Measurements from ENCODE around the gene MFSD6L.

MFSD6L gene

DNA sequence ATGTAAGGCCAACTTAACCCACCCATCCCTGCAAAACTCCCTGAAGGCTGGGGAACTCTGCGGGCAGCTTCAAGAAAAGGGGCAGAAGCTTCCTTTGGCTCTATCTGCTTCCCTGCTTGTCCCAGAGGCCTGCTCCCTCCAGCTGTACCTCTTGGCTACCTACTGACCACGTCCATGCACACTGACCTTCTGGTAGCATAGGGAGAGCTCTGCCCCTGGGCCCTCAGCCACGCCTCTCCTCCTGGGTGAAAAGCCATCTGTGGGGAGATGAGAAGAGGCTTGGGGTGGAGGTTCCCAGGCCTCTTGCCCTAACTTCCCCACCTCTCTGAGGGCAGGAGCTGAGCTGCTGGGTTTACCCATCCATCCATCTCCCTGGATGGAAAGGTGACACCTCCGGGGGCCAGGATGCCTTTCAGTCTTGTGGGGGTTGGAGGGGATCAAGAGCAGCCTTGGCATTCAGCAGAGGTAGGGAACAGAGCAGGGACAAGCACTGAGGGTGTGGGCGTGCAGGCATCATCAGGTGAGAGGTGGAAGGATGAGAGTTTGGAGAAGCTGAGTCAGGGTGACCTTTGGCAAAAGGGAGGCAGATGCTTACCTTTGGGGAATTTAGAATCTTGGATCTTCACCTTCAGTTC lies 23.4 kb upstream of the MFSD6L start:
- no peaks in the 10 kb centered on the region for H3K36me3 ChIP-seq
- no peak for DNase-seq
- no peak overlapping the region for H3K4me3 ChIP-seq (ENCODE audit: low read depth, low read length)
- no peak for TF ChIP-seq CTCF (IDR thresholded peaks at IDR 0.05; ENCODE audit: low read depth, low read length)
- H3K9me3 ChIP-seq (ENCODE audit: severe bottlenecking) = peaks cover 9% of the 10 kb centered on the region
- H3K27me3 ChIP-seq (ENCODE audit: insufficient read depth, low read depth, severe bottlenecking) = no peaks in the 10 kb centered on the region
- no peak overlapping the region for H3K27ac ChIP-seq

- Histone ChIP-seq H3K4me3 (ENCODE audit: low read depth, low read length) (no peak overlapping the region), H3K27ac (no peak overlapping the region), H3K9me3 (ENCODE audit: severe bottlenecking) (peaks cover 9% of the 10 kb centered on the region), H3K27me3 (ENCODE audit: insufficient read depth, low read depth, severe bottlenecking) (no peaks in the 10 kb centered on the region), H3K36me3 (no peaks in the 10 kb centered on the region)
- no peak for TF ChIP-seq CTCF (IDR thresholded peaks at IDR 0.05; ENCODE audit: low read depth, low read length)
- DNase-seq = no peak
These were observed 22.4 kb upstream of the MFSD6L start for GRCh38 chr17:8821446-8822105.

DNA sequence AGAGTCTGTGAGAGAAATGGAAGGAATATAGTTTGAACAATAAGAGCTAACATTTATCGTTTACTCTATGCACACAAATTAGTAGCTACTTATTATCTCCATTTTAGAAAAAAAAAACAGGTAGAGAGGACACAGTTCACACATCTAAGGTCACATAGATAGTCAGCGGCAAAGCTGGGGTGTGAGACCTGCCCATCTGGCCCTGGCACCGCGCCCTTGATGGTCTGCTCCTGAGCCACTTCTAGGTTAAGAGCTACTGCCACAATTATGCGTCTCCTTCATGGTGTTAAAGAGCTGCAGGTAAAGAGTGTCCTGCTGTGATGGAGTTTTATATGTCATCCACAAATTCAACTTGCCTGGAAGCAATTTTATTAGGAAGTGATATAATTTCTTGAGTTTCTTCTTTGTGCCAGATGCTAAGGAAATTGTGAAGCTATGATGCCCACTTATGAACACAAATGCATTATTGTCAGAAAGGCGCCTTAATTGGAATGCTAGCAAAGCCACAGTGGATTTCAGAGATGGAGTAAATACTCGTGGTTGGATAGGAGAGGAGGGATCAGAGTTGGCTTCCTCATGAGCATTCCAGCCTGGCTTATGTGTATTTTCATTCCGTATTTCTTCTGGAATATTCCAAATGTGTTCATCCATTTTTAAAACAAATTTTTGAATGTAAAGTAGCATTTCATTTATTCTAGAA lies 21.3 kb upstream of the MFSD6L start:
- H3K36me3 ChIP-seq = no peaks in the 10 kb centered on the region
- H3K4me3 ChIP-seq (ENCODE audit: low read depth, low read length) = no peak overlapping the region
- peaks cover 9% of the 10 kb centered on the region for H3K9me3 ChIP-seq (ENCODE audit: severe bottlenecking)
- DNase-seq = no peak
- no peaks in the 10 kb centered on the region for H3K27me3 ChIP-seq (ENCODE audit: insufficient read depth, low read depth, severe bottlenecking)
- H3K27ac ChIP-seq = no peak overlapping the region
- no peak for TF ChIP-seq CTCF (IDR thresholded peaks at IDR 0.05; ENCODE audit: low read depth, low read length)

GRCh38 chr17:8818654-8819330 lies 19.6 kb upstream of the MFSD6L start:
- Histone ChIP-seq H3K4me3 (ENCODE audit: low read depth, low read length) (no peak overlapping the region), H3K36me3 (no peaks in the 10 kb centered on the region), H3K9me3 (ENCODE audit: severe bottlenecking) (peaks cover under 1% of the 10 kb centered on the region), H3K27me3 (ENCODE audit: insufficient read depth, low read depth, severe bottlenecking) (no peaks in the 10 kb centered on the region), H3K27ac (no peak overlapping the region)
- DNase-seq = no peak
- TF ChIP-seq CTCF (IDR thresholded peaks at IDR 0.05; ENCODE audit: low read depth, low read length) = no peak

DNA sequence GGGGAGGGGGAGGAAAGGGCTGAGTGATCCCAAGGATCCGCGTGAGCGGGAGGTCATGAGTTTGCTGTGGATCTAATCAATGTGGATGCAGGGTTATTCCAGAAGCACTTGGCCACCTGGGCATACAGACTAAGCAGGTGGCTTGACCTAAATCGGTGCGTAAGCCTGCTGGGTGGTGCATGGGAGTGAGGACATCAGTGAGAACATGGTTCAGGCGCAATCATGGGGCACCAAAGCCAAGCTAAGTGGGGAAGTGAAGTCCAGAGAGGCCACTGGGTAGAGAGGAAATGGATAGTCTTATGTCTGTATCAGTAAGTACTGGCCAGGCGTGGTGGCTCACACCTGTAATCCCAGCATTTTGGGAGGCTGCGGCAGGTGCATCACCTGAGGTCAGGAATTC lies 18.9 kb upstream of the MFSD6L start:
- Histone ChIP-seq H3K4me3 (ENCODE audit: low read depth, low read length) (no peak overlapping the region), H3K27ac (no peak overlapping the region), H3K27me3 (ENCODE audit: insufficient read depth, low read depth, severe bottlenecking) (no peaks in the 10 kb centered on the region), H3K9me3 (ENCODE audit: severe bottlenecking) (peaks cover 3% of the 10 kb centered on the region), H3K36me3 (no peaks in the 10 kb centered on the region)
- DNase-seq = no peak
- no peak for TF ChIP-seq CTCF (IDR thresholded peaks at IDR 0.05; ENCODE audit: low read depth, low read length)
